HG03097 (cell line): ENCODE results near the gene MMAB.

Source experiments
- ATAC-seq: cut with Tn5 transposase; IDR thresholded peaks from one replicate; pipeline ENCODE4 v1.9.1; 2021; ENCODE audit not compliant: unreplicated experiment, low FRiP score

The MMAB gene

GRCh38 chr12:109573029-109573913, at the start of gene MMAB, which contains the start of gene MVK:
Gene MMAB (minus strand): TSS chr12:109573504. CDS start chr12:109573480, 24 bp downstream.
Gene MVK (plus strand): TSS chr12:109573794. CDS start chr12:109574823, 1,029 bp downstream.
- peak; percentile 91 for ATAC-seq

DNA sequence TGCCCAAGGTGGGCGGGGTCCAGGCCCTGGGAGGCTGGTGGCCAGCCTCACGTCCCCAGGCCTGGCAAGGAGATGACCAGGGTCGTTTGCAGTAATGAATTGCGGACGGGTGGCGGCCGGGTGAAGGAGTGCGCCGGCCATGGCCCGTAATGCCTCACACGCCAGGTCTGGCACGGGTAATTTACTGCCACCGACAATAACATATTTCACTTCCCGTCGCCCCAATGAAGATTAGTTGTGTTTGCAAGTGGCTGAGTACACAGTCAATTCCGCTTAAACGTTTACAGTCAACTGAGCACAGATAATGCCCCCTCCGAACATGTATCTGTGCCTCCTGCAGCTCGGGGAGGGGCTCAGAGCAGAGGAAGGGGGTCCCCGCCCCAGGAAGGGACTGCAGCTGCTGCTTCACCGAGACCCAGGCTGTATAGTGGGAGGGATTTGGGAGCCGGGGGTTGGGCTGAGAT, 48.6 kb upstream of the MMAB start:
- ATAC-seq: no peak

- ATAC-seq: no peak
Measured at GRCh38 chr12:109621211-109621694, 47.9 kb upstream of the MMAB start.

DNA sequence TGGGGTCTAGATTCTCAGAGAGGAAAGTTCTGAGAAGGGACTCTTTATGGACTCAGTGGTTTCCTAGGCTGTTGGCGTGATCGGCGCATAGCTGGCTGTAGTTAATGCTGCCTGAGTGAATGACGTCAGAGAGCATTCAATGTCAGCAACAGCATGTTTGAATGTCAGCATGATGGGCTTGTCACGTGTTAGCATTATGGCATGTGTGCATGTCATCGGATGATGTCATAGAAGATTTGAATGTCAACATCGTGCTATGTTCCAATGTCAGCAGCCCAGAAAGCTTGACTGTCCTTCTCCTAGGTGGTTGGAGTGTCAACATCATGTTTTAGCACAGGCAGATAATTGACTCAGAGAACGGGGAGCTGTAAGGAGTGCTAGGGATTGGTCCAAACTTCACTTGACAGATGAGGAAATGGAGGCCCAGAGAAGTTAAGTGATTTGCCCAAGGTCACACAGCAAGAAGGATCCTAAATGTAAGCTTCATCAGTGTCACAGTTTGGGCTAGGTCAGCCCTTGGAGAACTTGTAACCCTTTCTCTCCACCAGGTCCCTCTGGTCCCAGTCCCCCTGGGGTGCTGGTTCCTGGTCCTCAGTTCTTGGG, 45.8 kb upstream of the MMAB start:
- ATAC-seq: no peak

GRCh38 chr12:109618082-109618481, 44.8 kb upstream of the MMAB start:
- no peak for ATAC-seq

- ATAC-seq: no peak
Measured at GRCh38 chr12:109617491-109617890, 44.2 kb upstream of the MMAB start.

DNA sequence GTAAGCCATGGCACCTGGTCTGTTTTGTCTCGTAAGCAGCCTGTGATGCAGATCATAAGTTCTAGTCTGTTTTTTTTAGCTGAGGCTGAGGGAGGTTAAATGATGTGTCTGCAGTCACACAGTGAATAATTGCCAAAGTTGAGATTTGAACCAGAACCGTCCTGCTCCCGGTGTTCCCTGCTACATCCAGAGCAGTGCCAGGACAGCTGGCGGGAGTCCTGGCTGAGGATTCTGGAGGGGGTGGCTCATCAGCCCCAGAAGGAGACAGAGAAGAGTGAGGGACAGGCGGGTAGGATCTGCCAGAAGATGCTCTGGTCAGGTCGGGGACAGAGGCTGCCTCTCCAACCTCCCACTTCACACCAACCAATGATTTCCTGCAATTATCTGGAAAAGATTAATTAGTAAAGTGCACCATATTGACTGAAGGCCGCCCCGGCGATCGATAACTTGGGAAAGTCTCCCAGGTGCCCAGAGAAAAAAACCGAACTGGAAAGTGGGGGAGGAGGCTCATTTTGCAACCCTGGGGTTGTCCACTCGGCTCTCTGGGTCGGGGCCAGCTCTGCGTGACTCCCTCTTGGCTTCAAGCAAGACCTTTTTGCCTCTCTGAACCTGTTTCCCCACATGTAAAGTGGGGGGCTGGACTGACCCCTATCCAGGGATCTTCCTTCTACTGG, 42.4 kb upstream of the MMAB start:
- no peak for ATAC-seq

DNA sequence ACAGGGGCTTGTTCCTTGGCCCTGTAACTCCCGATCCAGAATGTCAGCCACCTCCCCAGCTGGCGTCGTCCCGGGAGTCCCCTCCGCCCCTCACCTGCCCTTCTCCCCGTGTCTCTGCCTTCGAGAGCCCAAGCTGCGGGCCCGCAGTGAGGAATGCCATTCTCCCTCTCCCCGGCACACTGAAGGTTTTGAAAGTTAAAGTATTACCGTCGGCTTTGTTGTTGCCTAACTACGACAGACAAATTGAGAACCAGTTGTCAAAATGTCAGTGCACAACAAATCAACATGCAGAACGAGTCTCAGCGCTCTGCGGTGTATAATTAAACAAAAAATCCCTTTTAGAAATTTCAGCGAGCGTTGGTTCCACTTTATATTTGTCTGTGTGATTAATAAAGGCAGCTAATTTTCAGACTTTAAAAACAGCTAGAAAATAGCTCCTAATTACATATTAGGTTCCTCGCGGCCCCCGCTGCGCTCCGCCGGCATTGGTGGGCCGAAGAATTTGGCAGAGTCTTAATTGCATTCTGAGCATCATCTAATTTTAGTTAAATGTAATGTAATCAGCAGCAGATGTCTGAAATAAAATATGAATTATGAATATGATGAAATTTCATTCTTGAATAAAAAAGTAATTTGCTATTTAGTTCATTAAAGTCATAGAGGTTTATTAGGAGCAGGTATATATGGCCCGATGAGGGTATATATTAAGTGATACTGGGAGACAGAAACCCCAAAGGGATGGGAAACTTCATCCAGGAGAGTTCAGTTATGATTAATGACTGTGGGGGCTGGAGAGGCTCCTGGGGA, 40.5 kb upstream of the MMAB start:
- ATAC-seq: no peak

GRCh38 chr12:109612975-109613502, 39.7 kb upstream of the MMAB start:
- ATAC-seq: no peak

- ATAC-seq: no peak
Measured at GRCh38 chr12:109612003-109612402, 38.7 kb upstream of the MMAB start.

DNA sequence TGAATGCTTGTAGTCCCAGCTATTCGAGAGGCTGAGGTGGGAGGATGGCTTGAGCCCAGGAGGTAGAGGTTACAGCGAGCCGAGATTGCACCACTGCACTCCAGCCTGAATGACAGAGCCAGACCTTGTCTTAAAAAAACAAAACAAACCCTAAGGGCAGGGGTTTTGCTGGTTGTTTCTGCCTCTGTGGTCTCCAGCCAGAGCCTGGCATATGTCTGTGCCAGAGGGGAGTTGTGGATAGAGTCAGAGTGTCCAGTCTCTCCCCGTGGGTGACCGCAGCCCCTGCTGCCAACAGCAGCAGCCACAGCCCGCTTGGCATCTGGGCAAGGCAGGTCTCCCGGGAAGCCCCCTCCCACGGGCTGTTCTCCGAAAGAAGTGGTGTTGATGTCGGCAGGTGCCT, 37.9 kb upstream of the MMAB start:
- no peak for ATAC-seq

DNA sequence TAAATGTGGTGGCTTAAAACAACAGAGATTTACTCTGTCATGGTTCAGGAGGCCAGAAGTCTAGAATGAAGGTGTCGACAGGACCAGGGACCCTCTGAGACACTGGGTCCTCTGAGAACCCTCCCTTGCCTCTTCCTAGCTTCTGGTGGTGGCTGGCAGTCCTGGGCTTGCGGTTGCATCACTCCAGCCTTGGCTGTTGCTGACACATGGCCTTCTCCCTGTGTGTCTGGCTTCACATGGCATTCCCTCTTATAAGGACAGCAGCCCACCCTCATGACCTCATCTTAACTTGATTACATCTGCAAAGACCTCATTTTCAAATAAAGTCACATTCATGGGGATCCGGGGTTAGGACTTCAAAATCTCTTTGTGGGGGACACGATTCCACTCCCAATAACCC, 37.2 kb upstream of the MMAB start:
- no peak for ATAC-seq

DNA sequence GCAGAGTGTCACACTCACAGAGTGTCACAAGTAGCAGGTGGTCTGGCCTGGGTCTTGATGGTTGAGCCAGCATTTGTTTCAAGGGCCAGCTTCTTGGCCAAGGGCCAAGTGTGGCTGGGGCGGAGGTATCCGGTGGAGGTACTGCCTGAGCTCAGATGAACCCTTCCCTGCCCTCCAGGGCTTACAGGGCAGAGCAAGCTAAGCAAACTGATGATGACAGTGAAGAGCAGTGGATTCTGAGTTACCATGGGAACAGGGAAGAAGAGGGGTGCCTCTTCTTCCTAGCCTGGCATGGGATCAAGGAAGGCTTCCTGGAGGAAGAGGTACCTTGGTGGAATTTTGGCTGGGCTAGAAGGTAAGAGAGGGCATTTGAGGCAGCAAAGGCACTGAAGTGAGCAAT, 36.0 kb upstream of the MMAB start:
- ATAC-seq: no peak

GRCh38 chr12:109608793-109609192, 35.5 kb upstream of the MMAB start:
- no peak for ATAC-seq

DNA sequence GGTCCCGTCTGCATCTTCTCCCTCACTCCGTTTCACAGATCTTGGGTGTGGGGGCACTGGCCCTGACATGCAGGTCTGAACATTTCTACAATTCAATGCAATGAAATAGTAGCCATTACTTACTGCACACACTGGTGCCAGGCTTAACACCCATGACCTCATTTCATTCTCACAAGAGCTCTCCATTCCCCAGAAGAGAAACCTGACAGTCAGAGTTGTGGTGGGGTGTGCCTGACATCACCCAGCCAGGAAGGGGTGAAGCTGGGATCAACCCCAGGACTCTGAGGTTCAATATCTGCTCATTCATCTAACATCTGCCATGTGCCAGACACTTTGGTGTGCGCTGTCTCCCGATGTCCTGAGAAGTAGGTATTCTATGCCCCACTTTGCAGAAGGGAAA, 35.0 kb upstream of the MMAB start:
- no peak for ATAC-seq

GRCh38 chr12:109607618-109608017, 34.3 kb upstream of the MMAB start:
- ATAC-seq: no peak

- no peak for ATAC-seq
Measured at GRCh38 chr12:109606320-109607028, 33.2 kb upstream of the MMAB start.

DNA sequence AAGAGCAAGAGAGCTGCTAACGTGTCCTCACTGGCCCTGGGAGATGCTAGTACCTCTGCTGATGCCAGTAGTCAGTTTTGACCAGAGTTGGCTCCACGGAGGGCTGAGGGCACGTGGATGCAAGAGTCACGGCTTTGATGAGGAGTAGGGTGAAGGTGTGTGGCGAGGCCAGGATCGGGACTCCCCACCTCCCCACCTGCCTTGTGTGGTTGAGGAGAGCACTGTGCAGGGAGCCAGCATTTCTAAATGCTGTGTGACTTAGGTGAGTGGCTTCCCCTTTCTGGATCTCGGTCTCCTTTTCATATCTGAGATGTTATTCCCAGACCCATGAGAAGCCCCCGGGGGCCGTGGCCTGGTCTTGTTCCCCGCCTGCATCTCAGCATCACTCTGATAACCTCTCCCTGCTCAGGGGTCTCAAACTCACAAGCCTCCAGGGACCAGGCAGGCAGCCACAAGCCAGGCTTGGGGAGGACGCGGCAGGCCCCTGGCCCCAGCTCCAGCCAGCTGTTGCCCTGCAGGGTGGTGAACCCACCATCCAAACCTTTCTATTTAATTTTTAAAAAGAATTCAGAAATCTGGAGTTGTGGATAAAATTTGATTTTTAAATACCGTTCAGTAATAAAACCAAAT, 32.4 kb upstream of the MMAB start:
- no peak for ATAC-seq

DNA sequence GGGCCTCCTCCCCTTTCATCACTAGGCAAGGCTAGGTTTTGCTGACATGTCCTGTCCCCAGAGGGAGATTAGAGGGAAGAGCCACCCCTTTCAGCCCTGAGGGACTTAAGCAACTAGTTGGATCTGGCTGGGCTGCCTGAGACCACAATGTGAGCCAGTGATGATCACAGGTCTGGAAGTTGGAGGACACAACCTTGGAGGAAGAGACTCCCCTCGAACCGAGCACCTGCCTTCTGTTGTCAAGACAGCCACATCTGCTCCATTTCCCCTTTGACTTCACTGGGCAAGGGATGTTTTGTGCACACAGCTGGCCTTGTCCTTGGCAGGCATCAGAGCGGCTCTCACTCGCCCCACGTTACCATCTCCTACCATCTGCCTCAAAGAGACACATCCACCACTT, 31.7 kb upstream of the MMAB start:
- no peak for ATAC-seq
